Activated naive CD8-positive, alpha-beta T cell treated with anti-CD3 and anti-CD28 coated beads, Interleukin-2, amount 50 U/mL, for 24 hours (primary cell): Measurements from ENCODE around the gene SND1.
"Not testable (repeated sequence)": the region's sequence is repeated elsewhere in the genome, so short reads cannot be mapped to it uniquely, and the experiment has no call there.

Source experiments
- ATAC-seq: fragments of 150-1000 bp; cut with Tn5 transposase; one replicate; pipeline ENCODE4 v1.10.0; 2021
- DNase-seq: peaks from one replicate; pipeline ENCODE4 v3.0.0; 2021
- H3K27ac Mint-ChIP-seq: one replicate; pipeline ENCODE4 v1.8.0; 2021; ENCODE audit warnings: mild to moderate bottlenecking, mixed read lengths
- H3K27me3 Mint-ChIP-seq: one replicate; pipeline ENCODE4 v1.8.0; 2021; ENCODE audit warnings: mixed read lengths
- H3K36me3 Mint-ChIP-seq: one replicate; pipeline ENCODE4 v1.8.0; 2021; ENCODE audit warnings: low read depth, mixed read lengths
- H3K4me1 Mint-ChIP-seq: one replicate; pipeline ENCODE4 v1.8.0; 2021; ENCODE audit warnings: mixed read lengths
- H3K4me3 Mint-ChIP-seq: one replicate; pipeline ENCODE4 v1.8.0; 2021; ENCODE audit warnings: mild to moderate bottlenecking, moderate library complexity, mixed read lengths
- H3K9me3 Mint-ChIP-seq: one replicate; pipeline ENCODE4 v1.8.0; 2021; ENCODE audit warnings: mixed read lengths

Gene SND1

GRCh38 chr7:128105228-128106022 is 453.4 kb downstream of the SND1 start:
- Mint-ChIP-seq H3K4me1 (peaks cover 60% of the 10 kb centered on the region), H3K36me3 (no peaks in the 10 kb centered on the region), H3K27ac (no peak overlapping the region), H3K9me3 (no peaks in the 10 kb centered on the region), H3K27me3 (peaks cover 3% of the 10 kb centered on the region), H3K4me3 (peak overlapping the region; percentile 45)
- DNase-seq: no peak
- no peak for ATAC-seq

DNA sequence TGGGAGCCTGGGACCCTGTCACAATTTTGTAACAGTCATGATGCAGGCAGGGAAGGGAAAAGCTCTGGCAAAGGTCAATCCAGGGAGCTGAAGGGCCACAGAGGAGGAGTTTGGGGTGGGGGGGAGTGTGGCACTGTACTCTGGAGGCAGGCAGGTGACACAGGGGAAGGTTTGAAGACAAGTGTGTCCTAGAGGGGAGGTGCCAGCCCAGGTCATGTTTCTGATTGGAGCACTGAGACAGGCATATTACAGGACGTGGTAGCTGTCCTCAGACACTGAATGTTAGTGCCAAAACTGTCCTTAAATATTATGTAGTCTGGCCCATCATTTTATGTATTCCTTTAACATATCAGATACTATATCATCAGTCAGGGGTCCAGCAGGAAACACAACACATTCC is 454.8 kb downstream of the SND1 start:
- peaks cover 3% of the 10 kb centered on the region for H3K27me3 Mint-ChIP-seq
- no peak for ATAC-seq
- DNase-seq: no peak
- no peak overlapping the region for H3K4me3 Mint-ChIP-seq
- H3K27ac Mint-ChIP-seq: no peak overlapping the region
- H3K9me3 Mint-ChIP-seq: no peaks in the 10 kb centered on the region
- no peaks in the 10 kb centered on the region for H3K36me3 Mint-ChIP-seq
- peaks cover 69% of the 10 kb centered on the region for H3K4me1 Mint-ChIP-seq

DNA sequence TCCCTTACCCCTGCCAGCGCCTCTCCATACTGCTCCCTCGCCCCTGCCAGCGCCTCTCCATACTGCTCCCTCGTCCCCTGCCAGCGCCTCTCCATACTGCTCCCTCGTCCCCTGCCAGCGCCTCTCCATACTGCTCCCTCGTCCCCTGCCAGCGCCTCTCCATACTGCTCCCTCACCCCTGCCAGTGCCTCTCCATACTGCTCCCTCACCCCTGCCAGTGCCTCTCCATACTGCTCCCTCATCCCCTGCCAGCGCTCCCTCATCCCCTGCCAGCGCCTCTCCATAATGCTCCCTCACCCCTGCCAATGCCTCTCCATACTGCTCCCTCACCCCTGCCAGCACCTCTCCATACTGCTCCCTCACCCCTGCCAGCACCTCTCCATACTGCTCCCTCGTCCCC is 455.5 kb downstream of the SND1 start:
- not testable (repeated sequence) for H3K4me3 Mint-ChIP-seq, H3K9me3 Mint-ChIP-seq, H3K36me3 Mint-ChIP-seq, ATAC-seq, DNase-seq, H3K27me3 Mint-ChIP-seq, H3K27ac Mint-ChIP-seq
- H3K4me1 Mint-ChIP-seq: peaks cover 76% of the 10 kb centered on the region

GRCh38 chr7:128108129-128108528 is 456.1 kb downstream of the SND1 start:
- Mint-ChIP-seq H3K9me3 (no peaks in the 10 kb centered on the region), H3K4me3 (no peak overlapping the region), H3K4me1 (peaks cover 78% of the 10 kb centered on the region), H3K36me3 (no peaks in the 10 kb centered on the region), H3K27ac (no peak overlapping the region), H3K27me3 (peaks cover 3% of the 10 kb centered on the region)
- ATAC-seq: no peak
- no peak for DNase-seq

- no peaks in the 10 kb centered on the region for H3K36me3 Mint-ChIP-seq
- no peaks in the 10 kb centered on the region for H3K9me3 Mint-ChIP-seq
- H3K4me3 Mint-ChIP-seq: peak overlapping the region; percentile 21
- peaks cover 3% of the 10 kb centered on the region for H3K27me3 Mint-ChIP-seq
- DNase-seq (no peak), ATAC-seq (peak; percentile 57)
- H3K4me1 Mint-ChIP-seq: peaks cover 73% of the 10 kb centered on the region
- H3K27ac Mint-ChIP-seq: peak overlapping the region; percentile 60
These were observed 456.8 kb downstream of the SND1 start for GRCh38 chr7:128108641-128109423.

GRCh38 chr7:128109424-128109969 is 457.5 kb downstream of the SND1 start:
- H3K27me3 Mint-ChIP-seq, DNase-seq, ATAC-seq, H3K36me3 Mint-ChIP-seq, H3K9me3 Mint-ChIP-seq: not testable (repeated sequence)
- Mint-ChIP-seq H3K27ac (peak overlapping the region; percentile 60), H3K4me1 (peaks cover 71% of the 10 kb centered on the region), H3K4me3 (peak overlapping the region; percentile 21)

GRCh38 chr7:128110641-128111364 is 458.8 kb downstream of the SND1 start:
- Mint-ChIP-seq H3K27ac (no peak overlapping the region), H3K27me3 (no peaks in the 10 kb centered on the region), H3K9me3 (no peaks in the 10 kb centered on the region), H3K4me1 (peaks cover 65% of the 10 kb centered on the region), H3K4me3 (no peak overlapping the region), H3K36me3 (no peaks in the 10 kb centered on the region)
- ATAC-seq (no peak), DNase-seq (no peak)

DNA sequence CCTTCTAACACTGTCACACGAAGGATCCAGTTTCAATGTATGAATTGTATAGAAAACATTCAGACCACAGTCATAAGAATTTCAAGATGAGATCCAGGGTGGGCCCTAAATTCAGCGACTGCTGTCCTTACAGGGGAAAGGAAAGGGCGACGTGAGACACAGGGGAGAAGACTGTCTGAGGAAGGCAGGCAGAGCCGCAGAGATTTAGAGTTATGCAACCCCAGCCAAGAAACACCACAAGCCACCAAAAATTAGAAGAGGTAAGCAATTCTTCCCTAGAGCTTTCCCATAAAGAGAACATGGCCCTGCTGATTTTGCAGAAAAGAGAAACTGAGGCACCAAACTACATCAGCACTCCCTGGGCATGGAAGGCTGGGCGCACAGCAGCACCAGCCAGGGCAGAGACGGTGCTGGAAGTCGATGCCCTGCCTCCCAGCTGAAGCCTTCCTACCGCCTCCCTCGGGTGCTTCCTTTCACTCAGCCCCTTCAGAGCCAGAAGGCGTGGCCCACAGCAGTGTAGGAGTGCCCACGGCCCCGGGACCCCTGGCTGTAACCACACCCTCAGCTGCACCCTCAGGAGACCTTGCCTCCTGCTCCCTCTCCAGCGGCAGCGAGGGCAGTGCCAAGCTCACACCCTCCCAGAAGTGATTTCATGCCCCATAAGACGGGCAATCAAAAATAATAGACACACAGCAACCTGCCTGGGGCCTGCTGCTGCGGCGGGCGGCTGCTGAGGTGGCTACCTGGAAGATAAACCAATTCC is 460.2 kb downstream of the SND1 start:
- peaks cover 52% of the 10 kb centered on the region for H3K4me1 Mint-ChIP-seq

DNA sequence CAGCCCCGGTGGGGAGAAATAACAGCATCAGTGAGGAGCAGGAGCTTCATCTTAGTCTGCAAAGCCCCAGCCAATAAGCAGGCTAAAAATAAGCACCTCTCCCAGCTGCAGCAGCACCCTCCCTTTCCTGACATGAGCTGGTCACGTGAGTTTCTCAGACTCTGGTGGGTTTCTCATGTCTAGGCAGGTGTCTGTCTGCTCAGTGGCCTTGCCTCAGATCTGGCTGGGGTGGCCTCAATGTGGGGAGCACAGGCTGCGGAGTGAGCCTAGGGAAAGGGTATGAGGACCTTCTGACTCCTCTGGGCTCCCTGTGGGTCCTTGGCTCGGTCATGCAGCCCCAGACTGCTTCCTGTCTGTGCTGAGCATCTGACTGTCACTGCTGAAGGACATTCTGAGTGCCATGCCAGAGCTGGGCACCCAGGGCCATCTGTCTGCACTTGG is 460.8 kb downstream of the SND1 start:
- H3K4me1 Mint-ChIP-seq: peaks cover 49% of the 10 kb centered on the region
- H3K4me3 Mint-ChIP-seq: no peak overlapping the region
- no peaks in the 10 kb centered on the region for H3K36me3 Mint-ChIP-seq
- no peak overlapping the region for H3K27ac Mint-ChIP-seq
- no peak for ATAC-seq
- no peak for DNase-seq
- no peaks in the 10 kb centered on the region for H3K27me3 Mint-ChIP-seq
- no peaks in the 10 kb centered on the region for H3K9me3 Mint-ChIP-seq

More for the DNA sequence above, 460.2 kb downstream of the SND1 start:
- DNase-seq (no peak), ATAC-seq (no peak)
- Mint-ChIP-seq H3K4me3 (no peak overlapping the region), H3K9me3 (no peaks in the 10 kb centered on the region), H3K27me3 (no peaks in the 10 kb centered on the region), H3K27ac (no peak overlapping the region), H3K36me3 (no peaks in the 10 kb centered on the region)

GRCh38 chr7:128113839-128114238 is 461.8 kb downstream of the SND1 start:
- no peaks in the 10 kb centered on the region for H3K9me3 Mint-ChIP-seq
- no peak for DNase-seq
- no peaks in the 10 kb centered on the region for H3K27me3 Mint-ChIP-seq
- H3K36me3 Mint-ChIP-seq: no peaks in the 10 kb centered on the region
- peaks cover 40% of the 10 kb centered on the region for H3K4me1 Mint-ChIP-seq
- H3K27ac Mint-ChIP-seq: no peak overlapping the region
- ATAC-seq: no peak
- H3K4me3 Mint-ChIP-seq: no peak overlapping the region

- Mint-ChIP-seq H3K27ac (no peak overlapping the region), H3K9me3 (no peaks in the 10 kb centered on the region), H3K36me3 (no peaks in the 10 kb centered on the region), H3K4me3 (no peak overlapping the region), H3K27me3 (no peaks in the 10 kb centered on the region), H3K4me1 (peaks cover 31% of the 10 kb centered on the region)
- ATAC-seq (no peak), DNase-seq (no peak)
These were observed 462.8 kb downstream of the SND1 start for GRCh38 chr7:128114806-128115205.

DNA sequence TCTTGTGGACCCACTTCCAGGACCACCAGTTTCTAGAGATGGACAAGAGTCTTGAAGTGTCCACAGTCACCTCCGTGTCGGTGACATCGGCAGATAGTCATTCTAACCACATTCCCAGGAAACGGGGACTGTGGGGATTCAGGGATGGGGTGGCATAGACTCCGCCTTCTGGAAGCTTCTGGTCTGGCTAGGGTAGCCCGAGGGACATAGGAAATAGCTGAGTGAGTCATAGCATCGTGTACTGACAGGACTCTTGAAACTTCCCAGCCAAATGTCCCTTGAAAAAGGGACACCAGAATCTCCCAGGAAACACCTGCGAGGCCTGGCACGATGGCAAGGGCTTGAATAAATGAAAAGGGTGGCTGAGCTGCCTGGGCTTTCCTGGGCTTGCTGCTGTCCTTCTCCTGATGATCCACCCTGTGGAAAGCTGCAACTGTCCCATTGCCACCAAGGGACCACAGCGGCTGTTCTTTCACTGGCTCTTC is 463.4 kb downstream of the SND1 start:
- Mint-ChIP-seq H3K9me3 (no peaks in the 10 kb centered on the region), H3K4me3 (no peak overlapping the region), H3K27me3 (no peaks in the 10 kb centered on the region), H3K27ac (no peak overlapping the region), H3K36me3 (no peaks in the 10 kb centered on the region), H3K4me1 (peaks cover 25% of the 10 kb centered on the region)
- DNase-seq (no peak), ATAC-seq (no peak)

GRCh38 chr7:128115821-128116723 is 464.1 kb downstream of the SND1 start:
- H3K4me3 Mint-ChIP-seq: no peak overlapping the region
- H3K9me3 Mint-ChIP-seq: no peaks in the 10 kb centered on the region
- H3K27me3 Mint-ChIP-seq: no peaks in the 10 kb centered on the region
- ATAC-seq: no peak
- H3K36me3 Mint-ChIP-seq: no peaks in the 10 kb centered on the region
- H3K4me1 Mint-ChIP-seq: peaks cover 18% of the 10 kb centered on the region
- no peak for DNase-seq
- H3K27ac Mint-ChIP-seq: no peak overlapping the region
